ENCODE results near the gene CNTNAP2. TPM values are rescaled to one million over a fixed set of nuclear protein-coding genes. Genes with fewer than 3 reads are reported as not detected.

Gene CNTNAP2
- total and polyA plus RNA-seq, 4 donors = 41.3 to 127 (median 67.8) TPM

GRCh38 chr7:147498081-147498480, 1381.5 kb downstream of the CNTNAP2 start:
- 100% methylated on average over 1 of the region's 2 CpGs for WGBS (ENCODE audit: insufficient coverage)
- H3K9me3 ChIP-seq (ENCODE audit: control insufficient read depth, insufficient read depth, low read length) = no peaks in the 10 kb centered on the region
- H3K4me1 ChIP-seq (ENCODE audit: control insufficient read depth, insufficient read depth, low read length) = no peaks in the 10 kb centered on the region
- H3K36me3 ChIP-seq (ENCODE audit: control insufficient read depth, insufficient read depth, low read length) = no peaks in the 10 kb centered on the region
- DNase-seq (ENCODE audit: low read depth in 4 of 6, low spot score in 6 of 6) = no peak
- H3K27me3 ChIP-seq (ENCODE audit: control insufficient read depth, insufficient read depth, low read length) = no peaks in the 10 kb centered on the region
- H3K27ac ChIP-seq (ENCODE audit: low read depth, low read length) = no peak overlapping the region
- no peak overlapping the region for H3K4me3 ChIP-seq (ENCODE audit: low read depth, low read length)

- Histone ChIP-seq H3K27me3 (ENCODE audit: control insufficient read depth, insufficient read depth, low read length) (no peaks in the 10 kb centered on the region), H3K4me1 (ENCODE audit: control insufficient read depth, insufficient read depth, low read length) (no peaks in the 10 kb centered on the region), H3K36me3 (ENCODE audit: control insufficient read depth, insufficient read depth, low read length) (no peaks in the 10 kb centered on the region), H3K27ac (ENCODE audit: low read depth, low read length) (no peak overlapping the region), H3K9me3 (ENCODE audit: control insufficient read depth, insufficient read depth, low read length) (no peaks in the 10 kb centered on the region), H3K4me3 (ENCODE audit: low read depth, low read length) (no peak overlapping the region)
- 80% methylated on average over 1 of the region's 3 CpGs for WGBS (ENCODE audit: insufficient coverage)
- no peak for DNase-seq (ENCODE audit: low read depth in 4 of 6, low spot score in 6 of 6)
Observed at GRCh38 chr7:147509035-147509501, 1392.5 kb downstream of the CNTNAP2 start.

DNA sequence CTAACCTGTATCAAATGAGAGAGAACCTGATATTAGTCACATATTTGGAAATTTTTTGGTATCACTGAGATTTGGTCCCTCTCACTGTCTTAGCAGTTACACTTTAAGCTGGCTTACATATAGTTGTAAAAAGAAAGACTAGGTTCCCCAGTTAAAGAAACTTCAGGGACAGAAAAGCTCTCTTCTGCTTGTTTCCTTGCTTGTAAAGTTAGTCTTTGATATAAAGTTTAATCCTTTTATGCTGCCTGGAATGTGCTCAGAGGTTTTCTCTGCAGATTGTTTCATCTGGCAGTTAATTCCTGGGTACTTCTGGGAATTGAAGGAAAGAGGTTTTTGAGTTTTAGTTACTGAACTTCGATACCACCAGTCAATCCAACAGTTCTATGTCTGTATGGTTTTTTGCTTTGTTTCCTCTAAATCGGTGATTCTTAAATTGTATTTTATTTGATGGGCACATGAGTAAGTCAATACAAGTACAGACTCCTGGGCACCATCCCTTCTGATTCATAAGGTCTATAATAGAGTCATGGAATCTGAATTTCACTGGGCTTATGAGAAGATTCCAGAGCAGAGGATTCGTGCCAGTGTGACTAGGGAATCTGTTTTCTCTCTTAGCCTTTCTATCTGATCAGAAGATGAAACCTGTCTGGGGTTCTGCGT, 1393.1 kb downstream of the CNTNAP2 start:
- DNase-seq (ENCODE audit: low read depth in 4 of 6, low spot score in 6 of 6) = no peak
- Histone ChIP-seq H3K4me3 (ENCODE audit: low read depth, low read length) (no peak overlapping the region), H3K9me3 (ENCODE audit: control insufficient read depth, insufficient read depth, low read length) (no peaks in the 10 kb centered on the region), H3K36me3 (ENCODE audit: control insufficient read depth, insufficient read depth, low read length) (no peaks in the 10 kb centered on the region), H3K27me3 (ENCODE audit: control insufficient read depth, insufficient read depth, low read length) (no peaks in the 10 kb centered on the region), H3K4me1 (ENCODE audit: control insufficient read depth, insufficient read depth, low read length) (no peaks in the 10 kb centered on the region), H3K27ac (ENCODE audit: low read depth, low read length) (no peak overlapping the region)
- WGBS (ENCODE audit: insufficient coverage) = 100% methylated on average over 1 of the region's 4 CpGs

- Histone ChIP-seq H3K4me1 (ENCODE audit: control insufficient read depth, insufficient read depth, low read length) (no peaks in the 10 kb centered on the region), H3K27me3 (ENCODE audit: control insufficient read depth, insufficient read depth, low read length) (no peaks in the 10 kb centered on the region), H3K27ac (ENCODE audit: low read depth, low read length) (no peak overlapping the region), H3K9me3 (ENCODE audit: control insufficient read depth, insufficient read depth, low read length) (no peaks in the 10 kb centered on the region), H3K36me3 (ENCODE audit: control insufficient read depth, insufficient read depth, low read length) (no peaks in the 10 kb centered on the region), H3K4me3 (ENCODE audit: low read depth, low read length) (no peak overlapping the region)
- DNase-seq (ENCODE audit: low read depth in 4 of 6, low spot score in 6 of 6) = no peak
Observed at GRCh38 chr7:147510201-147510542, 1393.6 kb downstream of the CNTNAP2 start.

DNA sequence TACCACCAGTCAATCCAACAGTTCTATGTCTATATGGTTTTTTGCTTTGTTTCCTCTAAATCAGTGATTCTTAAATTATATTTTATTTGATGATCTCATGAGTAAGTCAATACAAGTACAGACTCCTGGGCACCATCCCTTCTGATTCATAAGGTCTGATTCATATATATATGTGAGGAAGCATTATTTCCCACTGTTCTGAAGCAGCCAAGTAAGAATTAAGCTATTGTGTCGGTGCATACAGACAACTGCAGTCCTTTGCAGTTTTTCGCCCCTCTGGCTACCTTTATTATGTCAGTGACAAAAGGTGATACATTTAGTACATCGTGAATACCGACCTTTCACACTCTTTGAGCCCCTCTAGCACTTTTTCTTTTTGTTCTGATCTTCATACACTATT, 1394.3 kb downstream of the CNTNAP2 start:
- DNase-seq (ENCODE audit: low read depth in 4 of 6, low spot score in 6 of 6) = no peak
- WGBS (ENCODE audit: insufficient coverage) = 40% methylated on average over 1 of the region's 4 CpGs

GRCh38 chr7:147513451-147513850, 1396.8 kb downstream of the CNTNAP2 start:
- DNase-seq (ENCODE audit: low read depth in 4 of 6, low spot score in 6 of 6) = peak in 2 of 6 donors; percentile 50 to 62
- Histone ChIP-seq H3K27ac (ENCODE audit: low read depth, low read length) (no peak overlapping the region), H3K36me3 (ENCODE audit: control insufficient read depth, insufficient read depth, low read length) (no peaks in the 10 kb centered on the region), H3K27me3 (ENCODE audit: control insufficient read depth, insufficient read depth, low read length) (no peaks in the 10 kb centered on the region), H3K9me3 (ENCODE audit: control insufficient read depth, insufficient read depth, low read length) (no peaks in the 10 kb centered on the region), H3K4me3 (ENCODE audit: low read depth, low read length) (no peak overlapping the region), H3K4me1 (ENCODE audit: control insufficient read depth, insufficient read depth, low read length) (no peaks in the 10 kb centered on the region)
- 78% methylated on average over 3 of the region's 4 CpGs for WGBS (ENCODE audit: insufficient coverage)

More for the DNA sequence above, 1394.3 kb downstream of the CNTNAP2 start:
- Histone ChIP-seq H3K4me1 (ENCODE audit: control insufficient read depth, insufficient read depth, low read length) (no peaks in the 10 kb centered on the region), H3K36me3 (ENCODE audit: control insufficient read depth, insufficient read depth, low read length) (no peaks in the 10 kb centered on the region), H3K4me3 (ENCODE audit: low read depth, low read length) (no peak overlapping the region), H3K27me3 (ENCODE audit: control insufficient read depth, insufficient read depth, low read length) (no peaks in the 10 kb centered on the region), H3K9me3 (ENCODE audit: control insufficient read depth, insufficient read depth, low read length) (no peaks in the 10 kb centered on the region), H3K27ac (ENCODE audit: low read depth, low read length) (no peak overlapping the region)

DNA sequence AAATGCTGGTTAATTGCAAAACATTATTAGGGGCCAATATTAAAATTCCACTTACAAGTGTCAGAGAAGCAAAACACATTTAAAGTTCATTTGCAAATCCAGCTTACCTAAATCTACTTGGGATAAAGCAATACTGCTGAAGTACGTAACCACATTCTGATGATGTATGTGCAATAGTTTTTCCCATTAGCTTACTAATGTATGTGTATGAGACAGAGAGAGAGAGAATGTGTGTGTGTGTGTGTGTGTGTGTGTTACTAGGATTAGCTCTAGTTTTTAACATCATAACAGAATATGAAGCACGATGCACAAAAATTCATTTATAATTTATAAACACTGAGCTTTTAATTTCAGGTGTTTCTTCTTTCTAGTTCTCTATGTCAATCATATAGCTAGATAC, 1399.8 kb downstream of the CNTNAP2 start:
- Histone ChIP-seq H3K36me3 (ENCODE audit: control insufficient read depth, insufficient read depth, low read length) (no peaks in the 10 kb centered on the region), H3K27ac (ENCODE audit: low read depth, low read length) (no peak overlapping the region), H3K4me3 (ENCODE audit: low read depth, low read length) (no peak overlapping the region), H3K4me1 (ENCODE audit: control insufficient read depth, insufficient read depth, low read length) (no peaks in the 10 kb centered on the region), H3K27me3 (ENCODE audit: control insufficient read depth, insufficient read depth, low read length) (no peaks in the 10 kb centered on the region), H3K9me3 (ENCODE audit: control insufficient read depth, insufficient read depth, low read length) (no peaks in the 10 kb centered on the region)
- no CpG with 5 or more reads among the region's 2 CpGs for WGBS (ENCODE audit: insufficient coverage)
- DNase-seq (ENCODE audit: low read depth in 4 of 6, low spot score in 6 of 6) = peak in 1 of 6 donors; percentile 53

DNA sequence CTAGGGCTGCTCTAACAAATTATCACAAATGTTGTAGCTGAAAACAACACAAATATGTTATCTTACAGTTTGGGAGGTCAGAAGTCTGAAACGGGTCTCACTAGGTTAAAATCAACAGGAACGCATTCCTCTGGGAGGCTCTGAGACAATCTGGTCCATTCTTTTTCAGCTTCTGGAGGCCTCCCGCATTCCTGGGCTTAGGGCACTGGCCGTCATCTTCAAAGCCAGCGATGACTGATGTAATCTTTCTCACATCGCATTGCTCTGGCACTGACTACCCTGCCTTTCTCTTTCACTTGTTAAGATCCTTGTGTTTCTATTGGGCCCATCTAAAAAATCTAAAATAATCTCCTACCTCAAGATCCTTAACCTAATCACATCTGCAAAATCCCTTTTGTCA, 1402.5 kb downstream of the CNTNAP2 start:
- no peak overlapping the region for H3K4me3 ChIP-seq (ENCODE audit: low read depth, low read length)
- H3K9me3 ChIP-seq (ENCODE audit: control insufficient read depth, insufficient read depth, low read length) = no peaks in the 10 kb centered on the region
- no peaks in the 10 kb centered on the region for H3K27me3 ChIP-seq (ENCODE audit: control insufficient read depth, insufficient read depth, low read length)
- 83% methylated on average over 6 of the region's 6 CpGs for WGBS (ENCODE audit: insufficient coverage)
- H3K36me3 ChIP-seq (ENCODE audit: control insufficient read depth, insufficient read depth, low read length) = no peaks in the 10 kb centered on the region
- H3K27ac ChIP-seq (ENCODE audit: low read depth, low read length) = no peak overlapping the region
- no peaks in the 10 kb centered on the region for H3K4me1 ChIP-seq (ENCODE audit: control insufficient read depth, insufficient read depth, low read length)
- no peak for DNase-seq (ENCODE audit: low read depth in 4 of 6, low spot score in 6 of 6)

- Histone ChIP-seq H3K4me1 (ENCODE audit: control insufficient read depth, insufficient read depth, low read length) (no peaks in the 10 kb centered on the region), H3K4me3 (ENCODE audit: low read depth, low read length) (no peak overlapping the region), H3K36me3 (ENCODE audit: control insufficient read depth, insufficient read depth, low read length) (no peaks in the 10 kb centered on the region), H3K27me3 (ENCODE audit: control insufficient read depth, insufficient read depth, low read length) (no peaks in the 10 kb centered on the region), H3K27ac (ENCODE audit: low read depth, low read length) (no peak overlapping the region), H3K9me3 (ENCODE audit: control insufficient read depth, insufficient read depth, low read length) (no peaks in the 10 kb centered on the region)
- DNase-seq (ENCODE audit: low read depth in 4 of 6, low spot score in 6 of 6) = no peak
- WGBS (ENCODE audit: insufficient coverage) = 92% methylated on average over 2 of the region's 7 CpGs
Observed at GRCh38 chr7:147523056-147523455, 1406.5 kb downstream of the CNTNAP2 start.

GRCh38 chr7:147524726-147525250, 1408.2 kb downstream of the CNTNAP2 start:
- Histone ChIP-seq H3K27me3 (ENCODE audit: control insufficient read depth, insufficient read depth, low read length) (no peaks in the 10 kb centered on the region), H3K27ac (ENCODE audit: low read depth, low read length) (no peak overlapping the region), H3K4me3 (ENCODE audit: low read depth, low read length) (no peak overlapping the region), H3K9me3 (ENCODE audit: control insufficient read depth, insufficient read depth, low read length) (no peaks in the 10 kb centered on the region), H3K4me1 (ENCODE audit: control insufficient read depth, insufficient read depth, low read length) (no peaks in the 10 kb centered on the region), H3K36me3 (ENCODE audit: control insufficient read depth, insufficient read depth, low read length) (no peaks in the 10 kb centered on the region)
- peak in 1 of 6 donors; percentile 88 for DNase-seq (ENCODE audit: low read depth in 4 of 6, low spot score in 6 of 6)
- 86% methylated on average over 1 of the region's 3 CpGs for WGBS (ENCODE audit: insufficient coverage)
